SH-SY5Y (cell line): Measurements from ENCODE around the gene ASGR1.

Source experiments
- GATA2 ChIP-seq: IDR thresholded peaks from 2 replicates; pipeline ENCODE4 v1.6.1; 2011; ENCODE audit warnings: mild to moderate bottlenecking, low read depth, low read length
- GATA3 ChIP-seq: IDR thresholded peaks from 2 replicates; pipeline ENCODE4 v1.6.1; 2011; ENCODE audit warnings: low read depth, mild to moderate bottlenecking, low read length, moderate library complexity

The ASGR1 gene

DNA sequence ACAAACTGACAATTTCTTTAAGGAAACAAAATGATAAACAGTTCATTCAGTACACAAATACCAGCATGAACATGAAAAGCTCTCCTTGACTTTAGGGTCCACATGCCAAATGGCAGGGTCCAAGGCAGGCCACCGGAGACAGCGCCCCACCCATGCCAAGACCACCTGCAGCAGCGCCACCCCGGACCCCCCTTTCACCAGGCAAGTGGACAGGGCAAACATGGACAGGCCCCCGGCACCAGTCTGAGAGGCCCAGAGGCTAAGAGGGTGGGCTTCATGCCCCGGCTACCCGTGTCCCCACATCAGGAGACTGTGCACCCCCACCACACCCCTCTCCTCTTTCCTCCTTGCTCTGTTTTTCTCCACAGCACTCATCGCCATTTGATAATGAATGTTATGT, 49.9 kb downstream of the ASGR1 start:
- TF ChIP-seq GATA2 (no peak), GATA3 (no peak)

DNA sequence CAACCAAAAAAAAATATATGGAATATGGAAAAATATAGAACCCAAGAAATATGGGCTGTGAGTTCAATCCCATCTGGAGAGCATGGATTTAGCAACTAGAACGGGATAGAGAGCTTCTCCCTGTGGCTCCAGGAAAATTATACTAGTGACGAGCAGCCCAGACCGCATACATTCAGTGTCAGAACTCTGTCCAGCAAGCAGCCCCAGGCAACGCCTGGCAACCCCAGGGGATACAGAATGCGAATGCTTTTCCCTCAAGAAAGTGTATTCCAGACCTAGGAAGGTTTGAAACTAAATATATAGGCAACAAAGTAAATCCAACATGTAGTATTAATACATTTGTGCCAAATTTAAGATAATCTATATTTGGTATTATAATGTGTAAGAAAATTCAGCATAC, 51.0 kb downstream of the ASGR1 start:
- TF ChIP-seq GATA2: no peak
- TF ChIP-seq GATA3: no peak

DNA sequence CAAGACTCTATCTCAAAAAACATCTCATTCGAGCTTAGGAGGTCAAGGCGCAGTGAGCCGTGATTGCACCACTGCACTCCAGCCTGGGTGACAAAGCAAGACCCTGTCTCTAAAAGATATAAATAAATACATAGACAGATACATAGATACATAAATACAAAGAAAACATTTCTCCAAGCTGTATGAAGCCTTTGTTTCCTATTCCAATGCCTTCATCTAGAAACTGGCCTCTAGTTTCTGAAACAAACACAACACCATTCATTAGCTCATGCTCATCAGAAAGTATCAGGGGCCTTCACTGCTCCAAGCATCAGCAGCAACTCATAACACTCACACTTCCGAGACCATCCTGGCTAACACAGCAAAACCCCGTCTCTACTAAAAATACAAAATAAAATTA, 54.2 kb downstream of the ASGR1 start:
- TF ChIP-seq GATA2 (no peak), GATA3 (no peak)

DNA sequence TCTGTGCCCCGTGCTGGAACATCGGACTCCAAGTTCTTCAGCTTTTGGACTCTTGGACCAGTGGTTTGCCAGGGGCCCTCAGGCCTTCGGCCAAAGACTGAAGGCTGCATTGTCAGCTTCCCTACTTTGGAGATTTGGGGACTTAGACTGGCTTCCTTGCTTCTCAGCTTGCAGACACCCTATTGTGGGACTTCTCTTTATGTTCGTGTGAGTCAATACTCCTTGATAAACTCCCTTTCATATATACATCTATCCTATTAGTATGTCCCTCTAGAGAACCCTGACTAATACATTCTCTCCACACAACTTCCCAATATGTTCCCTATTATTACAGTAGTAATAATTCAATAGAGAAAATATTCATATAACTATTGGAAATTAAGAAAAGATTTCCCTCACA, 55.3 kb downstream of the ASGR1 start:
- TF ChIP-seq GATA2 (no peak), GATA3 (no peak)
